ENCODE data around the gene ZNF514. TPM values are rescaled to one million over a fixed set of nuclear protein-coding genes. Genes with fewer than 3 reads are reported as not detected.

Gene ZNF514
- total and polyA plus RNA-seq, 2 of the 8 experiments (the other 6 are each of a cell fraction or from before 2014, with no cell fraction given): 5.3 to 13.3 TPM

DNA sequence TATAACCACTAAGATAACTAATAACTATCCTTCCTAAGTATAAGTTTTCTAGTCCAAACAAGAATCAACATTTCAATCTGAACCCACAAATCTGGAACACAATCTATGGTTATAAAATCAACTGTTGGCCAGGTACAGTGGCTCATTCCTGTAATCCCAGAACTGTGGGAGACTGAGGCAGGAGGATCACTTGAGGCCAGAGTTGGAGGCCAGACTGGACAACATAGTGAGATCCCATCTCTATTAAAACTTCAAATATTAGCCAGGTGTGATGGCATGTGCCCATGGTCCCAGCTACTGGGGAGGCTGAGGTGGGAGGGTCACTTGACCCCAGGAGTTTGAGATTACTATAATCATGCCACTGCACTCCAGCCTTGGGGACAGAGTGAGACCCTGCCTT is 49.3 kb downstream of the ZNF514 start:
- ChIA-PET POLR2A (ENCODE audit: partially characterized antibody) (no interaction called here), CTCF (ENCODE audit: partially characterized antibody) (interaction anchor here (1.2 kb wide), 1 partner anchor 11 kb away, joined by 3 read pairs; the partner anchor contains the start of gene MRPS5)
- Histone ChIP-seq H2AFZ (ENCODE audit: low read length) (no peak overlapping the region), H3K9ac (replicated peaks in 1 of 4; ENCODE audit: extremely low read depth in 1 of 4, low read depth in 3 of 4, low read length in 3 of 4) (no peak overlapping the region), H3K18ac (ENCODE audit: extremely low read depth, low read length) (no peak overlapping the region), H2BK15ac (ENCODE audit: low read length) (no peak overlapping the region), H3K23ac (ENCODE audit: insufficient read length) (no peak overlapping the region), H2BK12ac (ENCODE audit: low read depth, low read length) (no peak overlapping the region), H3K23me2 (ENCODE audit: low read depth, low read length) (no peaks in the 10 kb centered on the region), H4K91ac (replicated peaks; ENCODE audit: insufficient read length, low read length) (no peak overlapping the region), H3K79me2 (ENCODE audit: control insufficient read depth in 1 of 2, insufficient read depth in 2 of 2, low read length in 2 of 2) (0 out of 4 replicates have a peak, but pooled peaks cover 0 to 3% of the 10 kb centered on the region in 2 experiments), H3K14ac (ENCODE audit: insufficient read length) (no peak overlapping the region), H2AK5ac (ENCODE audit: low read depth, low read length) (no peak overlapping the region), H4K8ac (ENCODE audit: extremely low read depth, insufficient read depth, low read length) (no peak overlapping the region), H3K56ac (replicated peaks; ENCODE audit: insufficient read length, low read depth, low read length) (no peak overlapping the region), H3K4me1 (replicated peaks in 1 of 4; ENCODE audit: control insufficient read depth in 3 of 4, insufficient read depth in 4 of 4, low read length in 3 of 4) (no peaks in the 10 kb centered on the region), H3K27me3 (replicated peaks in 1 of 4; ENCODE audit: control insufficient read depth in 3 of 4, extremely low read depth in 1 of 4, insufficient read depth in 3 of 4, low read length in 3 of 4) (no peaks in the 10 kb centered on the region), H3K4me3 (ENCODE audit: extremely low read depth in 1 of 4, insufficient read depth in 2 of 4, low read depth in 3 of 4, low read length in 4 of 4) (no peak overlapping the region), H3K36me3 (ENCODE audit: control insufficient read depth in 2 of 4, insufficient read depth in 4 of 4, low read length in 3 of 4) (peaks cover 3 to 63% (median 36%) of the 10 kb centered on the region in 4 experiments; a peak in 7 of 8 replicates), H3K4me2 (ENCODE audit: insufficient read depth in 1 of 2, low read depth in 2 of 2, low read length in 2 of 2) (no peak overlapping the region), H3K9me3 (ENCODE audit: insufficient read depth in 2 of 2, low read depth in 1 of 2, low read length in 1 of 2) (no peaks in the 10 kb centered on the region), H4K5ac (ENCODE audit: insufficient read length, low read depth, low read length) (no peak overlapping the region), H2BK120ac (replicated peaks; ENCODE audit: low read depth, low read length) (no peak overlapping the region), H2BK5ac (ENCODE audit: low read depth, low read length) (no peak overlapping the region), H2BK20ac (ENCODE audit: low read length) (no peak overlapping the region), H3K27ac (ENCODE audit: low read depth, low read length) (no peak overlapping the region), H3K79me1 (ENCODE audit: low read depth, low read length) (no peaks in the 10 kb centered on the region), H3K4ac (replicated peaks; ENCODE audit: insufficient read length, low read depth, low read length) (no peak overlapping the region), H4K20me1 (replicated peaks in 1 of 2; ENCODE audit: control insufficient read depth in 1 of 2, insufficient read depth in 2 of 2, low read length in 2 of 2) (peaks cover 0 to 2% of the 10 kb centered on the region in 2 experiments)
- no peak for TF ChIP-seq SRF (IDR thresholded peaks at IDR 0.05; ENCODE audit: low read depth, low read length)
- TF ChIP-seq EGR1 (IDR thresholded peaks at IDR 0.05; ENCODE audit: borderline replicate concordance, low read depth, low read length): no peak
- no peak for TF ChIP-seq NANOG (IDR thresholded peaks at IDR 0.05; ENCODE audit: insufficient read depth, low read depth, low read length, poor library complexity, severe bottlenecking)
- no peak for TF ChIP-seq EP300 (IDR thresholded peaks at IDR 0.05; ENCODE audit: borderline replicate concordance in 1 of 2, low read depth in 2 of 2, low read length in 2 of 2)
- DNase-seq (ENCODE audit: low read depth in 1 of 2, low spot score in 2 of 2) (no peak), FAIRE-seq (no peak)

Data from H1 (cell line).